RPMI7951 (cell line): ENCODE results near the gene STX16. TPM values are rescaled to one million over a fixed set of nuclear protein-coding genes. Genes with fewer than 3 reads are reported as not detected.

Experiments used
- DNase-seq: peaks from one replicate; pipeline ENCODE4 v3.0.0-alpha.2; 2012; ENCODE audit warnings: low read depth
- total RNA-seq: library from RNA; depleted of rRNA; stranded (reverse); fragments of >200 nt; shearing (Covaris generic); gene quantifications from 2 replicates; pipeline ENCODE4 v1.2.3, GENCODE V29; 2014

Gene STX16
- total RNA-seq, 1 experiment from 2014 or later: 12.5 TPM

GRCh38 chr20:58652606-58653294, 1.7 kb downstream of the STX16 start:
- peak; percentile 32 for DNase-seq

GRCh38 chr20:58654337-58654736, 3.3 kb downstream of the STX16 start:
- DNase-seq: no peak

DNA sequence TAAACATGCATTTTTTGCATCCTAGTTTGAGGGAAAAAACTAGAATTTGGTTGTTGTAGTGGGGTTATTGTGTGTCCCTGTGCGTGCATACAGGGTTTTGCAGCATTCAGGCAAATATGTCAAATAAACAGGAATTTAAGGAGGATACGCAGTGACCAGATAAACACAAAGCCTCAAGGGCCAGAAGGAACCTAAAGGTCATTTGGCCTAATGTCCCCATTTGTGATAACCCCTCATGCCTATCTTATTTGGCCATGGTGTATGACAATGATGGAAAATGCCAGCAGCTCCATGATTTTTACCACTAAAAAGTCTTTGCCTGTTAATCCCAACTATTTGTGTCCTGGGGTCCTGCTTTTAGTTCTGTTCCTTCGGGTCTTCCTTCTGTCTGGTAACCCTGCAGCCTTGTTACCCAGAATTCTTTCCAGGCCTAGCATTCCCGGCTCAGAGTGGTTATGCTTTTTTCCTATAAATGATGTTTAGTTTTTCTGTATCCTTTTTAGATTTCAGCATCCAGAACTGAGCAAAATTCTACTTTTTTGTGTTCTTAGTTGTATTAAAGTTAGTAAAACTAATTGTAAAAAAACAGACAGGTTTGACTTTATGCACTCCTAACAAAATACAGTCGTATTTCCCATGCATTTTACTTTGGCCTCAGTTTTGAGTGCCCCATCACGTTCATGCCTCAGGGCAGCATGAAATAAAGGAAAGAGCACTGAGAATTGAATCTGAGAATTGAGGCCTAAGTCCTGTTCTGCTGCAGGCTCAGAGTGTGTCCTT, 4.4 kb downstream of the STX16 start:
- no peak for DNase-seq

DNA sequence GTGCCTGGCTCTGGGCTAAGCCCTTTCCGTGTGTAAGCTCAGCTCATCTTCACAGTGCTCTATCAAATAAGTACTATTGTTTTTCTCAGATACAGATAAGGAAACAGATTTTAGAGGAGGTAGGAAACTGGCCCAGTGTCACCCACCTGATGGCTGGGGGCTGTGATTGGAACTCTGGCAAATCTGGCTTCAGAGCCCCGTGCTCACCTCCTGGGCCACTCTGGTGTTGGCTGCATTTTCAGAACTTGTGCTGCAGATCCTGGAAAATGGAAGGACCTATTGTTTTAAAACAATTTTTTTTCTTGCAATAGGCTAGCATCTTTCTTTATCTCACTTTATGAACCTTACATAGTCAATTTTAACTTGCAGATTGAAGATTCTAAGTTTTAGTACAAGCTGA, 5.7 kb downstream of the STX16 start:
- no peak for DNase-seq

- no peak for DNase-seq
Observed at GRCh38 chr20:58657262-58657661, 6.2 kb downstream of the STX16 start.

DNA sequence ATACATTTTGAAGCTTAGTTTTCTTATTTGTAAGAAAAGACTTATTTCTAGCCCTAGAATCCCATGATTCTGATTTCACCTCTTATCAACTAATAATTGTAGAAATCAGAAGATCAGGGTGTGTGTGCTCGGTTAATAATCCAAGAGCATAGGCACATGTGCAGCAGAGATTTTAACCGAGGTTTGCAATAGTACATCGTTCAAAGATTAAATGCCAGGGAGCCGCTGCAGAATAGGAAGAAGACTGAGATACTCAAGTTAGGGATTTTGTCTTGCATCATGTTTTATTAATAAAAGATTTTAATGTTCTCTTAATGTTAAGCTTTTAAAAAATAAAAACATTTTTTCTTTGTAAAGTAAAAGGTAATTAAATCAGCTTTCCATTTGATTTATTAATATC, 6.9 kb downstream of the STX16 start:
- no peak for DNase-seq

DNA sequence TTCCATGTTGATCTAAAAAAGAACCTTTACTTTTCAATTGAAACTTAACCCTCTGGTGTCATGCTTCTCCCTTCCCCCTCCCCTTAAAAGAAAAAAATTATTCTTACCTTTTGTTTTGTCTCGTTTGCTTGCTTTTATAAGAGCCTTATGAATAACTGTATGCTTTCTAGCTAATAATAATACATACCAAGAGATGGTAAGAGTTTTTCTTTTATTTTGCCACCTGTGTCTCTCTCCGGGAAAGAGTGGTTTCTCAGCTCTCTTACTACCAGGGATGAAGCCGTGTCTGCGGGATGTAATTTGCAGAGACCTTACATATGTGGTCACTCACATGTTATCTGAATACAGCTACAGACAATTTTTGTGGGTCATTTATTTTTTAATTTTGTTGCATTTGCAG, 7.7 kb downstream of the STX16 start:
- no peak for DNase-seq

- no peak for DNase-seq
Observed at GRCh38 chr20:58659841-58660240, 8.8 kb downstream of the STX16 start.

- DNase-seq: no peak
Observed at GRCh38 chr20:58660855-58661597, 9.9 kb downstream of the STX16 start.

DNA sequence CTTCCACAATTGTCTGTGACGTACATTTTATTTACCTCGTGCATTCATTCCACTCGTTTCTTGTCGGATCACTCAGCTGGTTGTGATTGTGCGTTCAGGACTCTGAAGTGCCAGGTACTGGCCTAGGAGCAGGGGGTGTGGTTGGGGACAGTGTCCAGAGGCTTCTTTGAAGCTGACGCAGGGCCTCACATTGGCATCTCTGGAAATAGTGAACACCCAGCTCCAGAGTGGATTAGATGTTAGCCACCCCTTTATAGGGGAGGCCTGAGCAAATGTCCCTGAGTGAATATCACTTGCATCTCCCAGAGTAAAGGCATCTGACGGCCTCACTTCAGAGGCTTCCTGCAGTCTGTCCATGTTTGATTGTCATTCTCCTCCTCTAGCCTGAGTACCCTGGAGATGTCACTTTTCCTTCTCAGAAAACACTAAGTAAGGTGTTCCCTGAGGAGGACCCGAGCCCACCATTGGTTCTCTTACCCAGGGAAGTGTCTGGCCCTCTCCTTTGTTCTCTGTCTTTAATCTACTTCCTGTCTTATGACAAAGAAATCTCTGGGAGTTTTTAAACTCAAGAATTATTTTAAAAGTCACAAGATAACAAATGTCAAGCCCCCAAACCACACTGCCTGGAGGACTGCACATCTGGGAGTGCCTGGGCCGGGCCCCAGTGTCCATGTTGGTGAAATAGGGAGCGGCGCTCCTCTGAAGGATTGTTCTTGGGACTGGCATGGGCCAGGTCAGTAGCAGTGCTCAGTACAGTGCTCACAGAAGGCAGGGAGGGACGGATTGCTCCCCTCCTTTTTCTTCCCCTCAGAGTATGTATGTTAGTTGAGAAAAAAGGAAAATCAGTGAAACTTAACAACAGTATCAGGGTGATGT, 10.8 kb downstream of the STX16 start:
- DNase-seq: no peak

GRCh38 chr20:58664331-58664730, 13.2 kb downstream of the STX16 start:
- no peak for DNase-seq

GRCh38 chr20:58664883-58665282, 13.8 kb downstream of the STX16 start:
- no peak for DNase-seq

DNA sequence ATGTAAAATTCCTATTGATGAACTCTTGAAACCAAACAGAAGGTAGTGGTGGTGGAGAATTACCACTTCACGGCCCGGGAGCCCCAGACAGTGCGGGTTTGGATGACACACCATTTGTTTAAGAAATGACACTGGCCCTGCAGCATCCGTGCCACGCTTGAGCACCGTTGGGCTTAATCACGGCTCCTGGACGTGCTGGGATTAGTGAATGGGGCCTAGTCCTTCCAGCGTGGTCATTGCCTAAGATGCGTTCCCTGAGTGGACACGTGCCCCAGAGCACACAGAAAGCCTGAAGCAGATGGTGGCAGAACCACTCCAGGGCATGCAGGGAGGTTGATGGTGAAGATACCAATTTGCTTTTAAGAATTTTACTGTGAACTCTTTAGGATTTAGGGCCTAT, 14.5 kb downstream of the STX16 start:
- DNase-seq: peak; percentile 85

DNA sequence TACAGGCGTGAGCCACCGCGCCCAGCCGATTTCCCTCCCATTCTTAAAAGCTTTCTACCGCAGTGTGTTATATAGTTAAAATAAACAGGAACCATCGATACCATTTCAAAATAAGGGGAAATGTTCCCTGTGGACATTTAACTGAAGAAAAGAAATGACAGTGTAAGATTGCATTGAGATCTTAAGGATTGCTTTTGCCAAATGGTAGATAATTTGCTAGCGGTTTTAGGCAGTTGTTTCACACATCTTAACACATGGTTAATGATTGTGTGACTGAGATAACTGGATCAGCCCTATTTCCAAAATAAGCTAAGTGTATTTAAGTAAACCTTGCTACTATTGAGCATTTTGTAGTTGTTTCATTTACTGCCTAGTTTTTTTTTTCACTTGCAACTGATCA, 15.6 kb downstream of the STX16 start:
- DNase-seq: no peak

GRCh38 chr20:58667975-58668374, 16.9 kb downstream of the STX16 start:
- no peak for DNase-seq

GRCh38 chr20:58668901-58669286, 17.8 kb downstream of the STX16 start:
- DNase-seq: no peak

DNA sequence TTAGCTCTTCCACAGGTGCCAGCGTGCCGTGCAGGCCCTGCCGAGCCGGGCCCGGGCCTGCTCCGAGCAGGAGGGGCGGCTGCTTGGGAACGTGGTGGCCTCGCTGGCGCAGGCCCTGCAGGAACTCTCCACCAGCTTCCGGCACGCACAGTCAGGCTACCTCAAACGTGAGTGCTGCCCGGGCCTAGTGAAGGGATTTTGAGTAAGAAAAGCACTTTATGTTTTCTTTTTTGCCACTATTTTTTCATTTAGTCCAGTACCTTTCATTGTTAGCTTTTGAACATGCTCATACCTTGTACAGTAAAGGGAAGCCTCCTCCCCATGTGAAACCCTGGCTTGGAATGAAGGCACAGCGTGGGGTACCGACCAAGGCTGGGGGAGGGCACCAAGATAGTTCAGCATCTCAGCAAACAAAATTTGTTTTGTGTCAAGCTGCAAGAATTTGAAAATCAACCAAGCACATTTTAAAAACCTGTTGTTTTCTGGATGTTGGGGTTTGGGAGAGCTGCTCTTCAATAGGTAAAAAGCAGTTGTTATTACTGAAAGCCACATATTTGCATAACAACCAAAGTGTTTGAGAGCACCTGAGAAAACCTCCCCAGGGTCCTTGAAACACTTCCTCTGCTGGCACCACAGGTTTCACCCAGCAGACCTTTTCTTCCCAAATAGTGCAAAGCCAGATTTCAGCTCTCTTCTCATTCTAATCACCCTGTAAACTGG, 18.4 kb downstream of the STX16 start:
- no peak for DNase-seq

GRCh38 chr20:58670102-58670501, 19.0 kb downstream of the STX16 start:
- no peak for DNase-seq

- DNase-seq: no peak
Observed at GRCh38 chr20:58670659-58671058, 19.6 kb downstream of the STX16 start.

- no peak for DNase-seq
Observed at GRCh38 chr20:58673119-58673518, 22.0 kb downstream of the STX16 start.

- no peak for DNase-seq
Observed at GRCh38 chr20:58675146-58675584, 24.1 kb downstream of the STX16 start.
